ENCODE results near the gene ADGRF3. TPM values are rescaled to one million over a fixed set of nuclear protein-coding genes. Genes with fewer than 3 reads are reported as not detected.
"Not testable (repeated sequence)": the region's sequence is repeated elsewhere in the genome, so short reads cannot be mapped to it uniquely, and the experiment has no call there.

Gene ADGRF3
- total RNA-seq, 1 experiment from 2014 or later, result 0.48 TPM

DNA sequence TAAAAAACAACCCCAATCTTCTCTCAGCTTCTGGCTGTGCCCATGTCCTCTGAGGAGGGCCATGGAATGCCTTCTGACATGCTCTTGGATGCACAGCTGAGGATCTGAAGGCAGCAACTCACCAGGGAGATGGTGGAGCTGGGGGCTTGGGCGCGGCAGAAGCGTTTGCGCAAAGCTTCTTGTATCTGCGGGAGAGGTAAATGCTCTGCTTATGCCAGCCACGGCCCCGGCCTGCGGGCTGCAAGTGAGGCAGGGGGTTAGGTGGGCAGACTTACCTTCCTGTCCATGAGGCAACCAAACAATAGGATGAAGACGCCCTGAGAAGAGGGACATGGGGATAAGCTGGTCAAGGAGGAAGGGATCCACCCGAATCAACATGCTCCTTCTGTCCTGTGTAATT is 36.7 kb downstream of the ADGRF3 start:
- no peak overlapping the region for H2AFZ ChIP-seq
- TF ChIP-seq, protein P1, sequence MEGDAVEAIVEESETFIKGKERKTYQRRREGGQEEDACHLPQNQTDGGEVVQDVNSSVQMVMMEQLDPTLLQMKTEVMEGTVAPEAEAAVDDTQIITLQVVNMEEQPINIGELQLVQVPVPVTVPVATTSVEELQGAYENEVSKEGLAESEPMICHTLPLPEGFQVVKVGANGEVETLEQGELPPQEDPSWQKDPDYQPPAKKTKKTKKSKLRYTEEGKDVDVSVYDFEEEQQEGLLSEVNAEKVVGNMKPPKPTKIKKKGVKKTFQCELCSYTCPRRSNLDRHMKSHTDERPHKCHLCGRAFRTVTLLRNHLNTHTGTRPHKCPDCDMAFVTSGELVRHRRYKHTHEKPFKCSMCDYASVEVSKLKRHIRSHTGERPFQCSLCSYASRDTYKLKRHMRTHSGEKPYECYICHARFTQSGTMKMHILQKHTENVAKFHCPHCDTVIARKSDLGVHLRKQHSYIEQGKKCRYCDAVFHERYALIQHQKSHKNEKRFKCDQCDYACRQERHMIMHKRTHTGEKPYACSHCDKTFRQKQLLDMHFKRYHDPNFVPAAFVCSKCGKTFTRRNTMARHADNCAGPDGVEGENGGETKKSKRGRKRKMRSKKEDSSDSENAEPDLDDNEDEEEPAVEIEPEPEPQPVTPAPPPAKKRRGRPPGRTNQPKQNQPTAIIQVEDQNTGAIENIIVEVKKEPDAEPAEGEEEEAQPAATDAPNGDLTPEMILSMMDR (conservative IDR thresholded peaks at IDR 0.05), result no peak
- TF ChIP-seq EZH2 (IDR thresholded peaks at IDR 0.05; ENCODE audit: low read depth), result no peak
- H4K20me1 ChIP-seq (ENCODE audit: insufficient read depth), result no peaks in the 10 kb centered on the region
- H3K4me3 ChIP-seq, result no peak overlapping the region
- no peaks in the 10 kb centered on the region for H3F3A ChIP-seq (ENCODE audit: insufficient read depth, low read depth)
- no peak for DNase-seq
- H3K4me1 ChIP-seq (replicated peaks; ENCODE audit: insufficient read depth), result no peaks in the 10 kb centered on the region
- BruUV-seq (replicated peaks), result no TSS peak
- H3K4me2 ChIP-seq, result no peak overlapping the region
- no peaks in the 10 kb centered on the region for H3K36me3 ChIP-seq (ENCODE audit: low read depth)
- no peaks in the 10 kb centered on the region for H3K27me3 ChIP-seq (ENCODE audit: insufficient read depth, low read depth)
- intact Hi-C loops (cut with micrococcal nuclease; ENCODE audit: unreplicated experiment), result no loop called here
- no peaks in the 10 kb centered on the region for H3K9me2 ChIP-seq (ENCODE audit: insufficient read depth)
- H3K27ac ChIP-seq, result no peak overlapping the region
- POLR2A ChIA-PET (ENCODE audit: unreplicated experiment), result no interaction called here
- no peaks in the 10 kb centered on the region for H3K79me2 ChIP-seq (ENCODE audit: low read depth)
- H3K9me3 ChIP-seq (ENCODE audit: insufficient read depth, low read depth), result no peaks in the 10 kb centered on the region
- CTCF ChIA-PET, result interaction anchor here (0.6 kb wide), 1 partner anchor 125 kb away, joined by 3 read pairs; no protein-coding TSS in a partner anchor

DNA sequence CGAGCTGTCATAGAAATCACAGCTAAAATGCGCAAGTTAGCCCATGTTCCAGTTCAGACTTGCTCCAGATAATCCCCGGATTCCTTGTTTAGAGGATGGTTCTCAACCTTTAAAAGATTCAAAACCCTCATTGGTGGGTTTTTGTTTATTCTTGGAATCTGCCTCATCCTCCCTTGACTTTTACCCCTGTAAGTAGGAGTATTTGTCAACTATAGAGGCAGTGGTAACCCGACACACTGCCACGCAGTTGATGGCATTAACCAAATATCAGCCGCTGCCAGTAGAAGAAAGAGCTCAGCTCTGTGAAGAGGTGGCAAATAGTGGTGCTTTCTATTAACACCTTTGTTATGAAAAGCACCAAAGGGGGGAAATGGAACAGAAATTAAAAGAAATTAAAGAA is 41.0 kb downstream of the ADGRF3 start:
- Histone ChIP-seq H3K4me2 (no peak overlapping the region), H4K20me1 (ENCODE audit: insufficient read depth) (no peaks in the 10 kb centered on the region), H3K27me3 (ENCODE audit: insufficient read depth, low read depth) (no peaks in the 10 kb centered on the region), H2AFZ (no peak overlapping the region), H3K36me3 (ENCODE audit: low read depth) (no peaks in the 10 kb centered on the region), H3K27ac (no peak overlapping the region), H3K9me3 (ENCODE audit: insufficient read depth, low read depth) (no peaks in the 10 kb centered on the region), H3K9me2 (ENCODE audit: insufficient read depth) (no peaks in the 10 kb centered on the region), H3F3A (ENCODE audit: insufficient read depth, low read depth) (peaks cover 4% of the 10 kb centered on the region; the same call in 1 of the 2 replicates), H3K79me2 (ENCODE audit: low read depth) (no peaks in the 10 kb centered on the region), H3K4me1 (replicated peaks; ENCODE audit: insufficient read depth) (peaks cover 13% of the 10 kb centered on the region), H3K4me3 (no peak overlapping the region)
- CTCF ChIA-PET, result interaction anchor here (0.6 kb wide), 1 partner anchor 719 kb away, joined by 6 read pairs; no protein-coding TSS in a partner anchor
- intact Hi-C loops (cut with micrococcal nuclease; ENCODE audit: unreplicated experiment), result no loop called here
- no peak for TF ChIP-seq EZH2 (IDR thresholded peaks at IDR 0.05; ENCODE audit: low read depth)
- TF ChIP-seq, protein P1 (conservative IDR thresholded peaks at IDR 0.05), result no peak
- no peak for DNase-seq
- no TSS peak for BruUV-seq (replicated peaks)
- POLR2A ChIA-PET (ENCODE audit: unreplicated experiment), result interaction anchor here (0.7 to 0.9 kb wide), 2 partner anchors 20 to 55 kb away, joined by 6 to 7 read pairs; no protein-coding TSS in a partner anchor

DNA sequence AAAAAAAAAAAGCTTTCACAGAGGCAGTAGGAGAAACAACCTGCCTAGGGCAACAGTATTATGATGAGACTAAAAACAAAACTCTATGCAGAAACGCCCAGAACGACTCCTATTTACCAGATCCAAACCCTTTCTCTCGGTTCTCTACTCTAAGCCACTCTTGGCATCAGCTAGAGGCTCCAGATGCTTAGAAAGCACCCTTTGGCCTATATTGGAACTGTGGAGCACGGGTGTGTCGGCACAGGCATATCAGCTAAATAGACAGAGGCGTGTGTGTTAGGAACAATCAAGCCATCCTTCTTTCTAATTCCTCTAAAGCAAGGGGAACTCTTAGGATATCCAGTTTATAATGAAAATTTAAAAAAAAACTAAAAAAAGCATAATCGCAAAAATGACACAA is 41.5 kb downstream of the ADGRF3 start:
- H3K4me1 ChIP-seq (replicated peaks; ENCODE audit: insufficient read depth), result peaks cover 17% of the 10 kb centered on the region
- POLR2A ChIA-PET (ENCODE audit: unreplicated experiment), result interaction anchor here (0.7 to 0.9 kb wide), 2 partner anchors 20 to 55 kb away, joined by 6 to 7 read pairs; no protein-coding TSS in a partner anchor
- H3K36me3 ChIP-seq (ENCODE audit: low read depth); H3K79me2 ChIP-seq (ENCODE audit: low read depth); intact Hi-C loops (cut with micrococcal nuclease; ENCODE audit: unreplicated experiment); DNase-seq; H2AFZ ChIP-seq; H3K9me3 ChIP-seq (ENCODE audit: insufficient read depth, low read depth); H4K20me1 ChIP-seq (ENCODE audit: insufficient read depth); H3K27me3 ChIP-seq (ENCODE audit: insufficient read depth, low read depth); H3K9me2 ChIP-seq (ENCODE audit: insufficient read depth); H3K27ac ChIP-seq; H3F3A ChIP-seq (ENCODE audit: insufficient read depth, low read depth); CTCF ChIA-PET; BruUV-seq (replicated peaks); H3K4me3 ChIP-seq; H3K4me2 ChIP-seq: not testable (repeated sequence)

DNA sequence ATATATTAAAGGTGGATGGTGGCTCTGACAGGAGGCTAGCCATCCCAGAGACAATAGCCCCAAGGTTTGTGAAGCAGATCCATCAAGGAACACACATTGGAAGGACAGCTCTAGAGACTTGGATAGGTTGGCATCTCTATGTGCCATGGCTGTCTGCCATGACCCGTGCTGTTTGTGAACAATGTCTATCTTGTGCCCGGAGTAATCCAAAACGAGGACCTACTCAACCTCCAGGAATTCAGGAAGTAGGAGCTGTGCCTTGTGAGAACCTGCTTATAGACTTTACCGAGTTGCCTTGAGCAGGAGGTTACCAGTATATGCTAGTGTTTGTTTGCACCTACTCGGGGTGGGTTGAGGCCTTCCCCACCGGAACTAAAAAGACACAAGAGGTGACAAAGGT is 43.7 kb downstream of the ADGRF3 start:
- DNase-seq, result peak; percentile 62 to 93
- Histone ChIP-seq H2AFZ (peak overlapping the region; percentile 78), H3K4me1 (replicated peaks; ENCODE audit: insufficient read depth) (peaks cover 27% of the 10 kb centered on the region), H3K79me2 (ENCODE audit: low read depth) (no peaks in the 10 kb centered on the region), H3K4me2 (peak overlapping the region; percentile 57), H4K20me1 (ENCODE audit: insufficient read depth) (no peaks in the 10 kb centered on the region), H3K9me2 (ENCODE audit: insufficient read depth) (no peaks in the 10 kb centered on the region), H3K27me3 (ENCODE audit: insufficient read depth, low read depth) (no peaks in the 10 kb centered on the region), H3F3A (ENCODE audit: insufficient read depth, low read depth) (peaks cover 6% of the 10 kb centered on the region; the same call in 1 of the 2 replicates), H3K9me3 (ENCODE audit: insufficient read depth, low read depth) (no peaks in the 10 kb centered on the region), H3K4me3 (peak overlapping the region; percentile 24; the same call in 1 of the 2 replicates), H3K27ac (peak overlapping the region; percentile 57), H3K36me3 (ENCODE audit: low read depth) (no peaks in the 10 kb centered on the region)
- ChIA-PET CTCF (no interaction called here), POLR2A (ENCODE audit: unreplicated experiment) (interaction anchor here (0.5 to 0.8 kb wide), 4 partner anchors 14 to 718 kb away, joined by 3 to 9 read pairs (median 3); partner anchors contain the start of genes HADHA and HADHB)
- TF ChIP-seq, protein P1 (conservative IDR thresholded peaks at IDR 0.05), result no peak
- no peak for TF ChIP-seq EZH2 (IDR thresholded peaks at IDR 0.05; ENCODE audit: low read depth)
- BruUV-seq (replicated peaks), result no TSS peak
- intact Hi-C loops (cut with micrococcal nuclease; ENCODE audit: unreplicated experiment), result no loop called here
